CD14-positive monocyte (primary cell): ENCODE results near the gene ELMOD1. TPM values are rescaled to one million over a fixed set of nuclear protein-coding genes. Genes with fewer than 3 reads are reported as not detected.

ENCODE experiments used
- DNase-seq, 3 donors: peaks; one replicate each; pipeline ENCODE4 v3.0.0-alpha.2; 2011 to 2022
- H2AFZ ChIP-seq: 2 replicates; pipeline ENCODE4 v1.6.0; 2012; ENCODE audit warnings: mild to moderate bottlenecking, low read depth, low read length, inconsistent platforms; ENCODE audit not compliant: insufficient read depth, poor library complexity, severe bottlenecking
- H3K27ac ChIP-seq, 2 donors: 1 replicate in 1 of 2; 2 replicates in 1 of 2; pipeline ENCODE4 v1.5.1; 2012 to 2013; ENCODE audit warnings: low read length in 2 of 2, control low read depth in 1 of 2, inconsistent platforms in 1 of 2, low read depth in 1 of 2, mild to moderate bottlenecking in 1 of 2
- H3K27me3 ChIP-seq, 2 donors: one replicate each; pipeline versions ENCODE4 v1.6.0 to v1.6.1; 2011 to 2013; ENCODE audit warnings: low read length in 2 of 2; ENCODE audit not compliant: control insufficient read depth in 2 of 2, insufficient read depth in 2 of 2
- H3K36me3 ChIP-seq, 2 donors: replicated peaks in 1 of 2; 1 replicate in 1 of 2; 2 replicates in 1 of 2; pipeline versions ENCODE4 v1.5.1 to v1.6.1; 2012 to 2013; ENCODE audit warnings: low read length in 2 of 2, control low read depth in 1 of 2, inconsistent platforms in 1 of 2, mild to moderate bottlenecking in 1 of 2; ENCODE audit not compliant: insufficient read depth in 2 of 2, control insufficient read depth in 1 of 2
- H3K4me1 ChIP-seq, 2 donors: 1 replicate in 1 of 2; 2 replicates in 1 of 2; pipeline versions ENCODE4 v1.5.1 to v1.6.1; 2012 to 2013; ENCODE audit warnings: low read length in 2 of 2, control low read depth in 1 of 2, inconsistent platforms in 1 of 2, mild to moderate bottlenecking in 1 of 2, moderate library complexity in 1 of 2; ENCODE audit not compliant: insufficient read depth in 2 of 2, control insufficient read depth in 1 of 2
- H3K4me2 ChIP-seq: replicated peaks from 2 replicates; pipeline ENCODE3; 2012; ENCODE audit warnings: low read length, moderate library complexity, mild to moderate bottlenecking; ENCODE audit not compliant: poor library complexity, severe bottlenecking; ENCODE audit errors: extremely low read depth
- H3K4me3 ChIP-seq, 3 experiments: fragments of 200-600 bp in 1 of 3; sonication (generic) in 1 of 3; replicated peaks in 1 of 3; 1 replicate in 2 of 3; 2 replicates in 1 of 3; pipeline ENCODE4 v1.5.1; 2011 to 2013; ENCODE audit warnings: low read length in 3 of 3, mild to moderate bottlenecking in 3 of 3, control low read depth in 2 of 3, low read depth in 2 of 3, inconsistent platforms in 1 of 3, moderate library complexity in 1 of 3
- H3K79me2 ChIP-seq: 2 replicates; pipeline ENCODE4 v1.6.0; 2012; ENCODE audit warnings: mild to moderate bottlenecking, control low read depth, inconsistent platforms, low read length, moderate library complexity; ENCODE audit not compliant: insufficient read depth
- H3K9ac ChIP-seq: 2 replicates; pipeline ENCODE4 v1.6.0; 2017; ENCODE audit warnings: low read length, mild to moderate bottlenecking; ENCODE audit not compliant: insufficient read depth, poor library complexity, severe bottlenecking
- H3K9me3 ChIP-seq, 2 donors: replicated peaks in 1 of 2; 1 replicate in 1 of 2; 2 replicates in 1 of 2; pipeline versions ENCODE4 v1.5.1 to v1.6.1; 2012 to 2013; ENCODE audit warnings: low read length in 2 of 2, control low read depth in 1 of 2; ENCODE audit not compliant: control insufficient read depth in 1 of 2, insufficient read depth in 1 of 2
- H4K20me1 ChIP-seq: 2 replicates; pipeline ENCODE4 v1.6.0; 2012; ENCODE audit warnings: mild to moderate bottlenecking, low read length, control low read depth, moderate library complexity; ENCODE audit not compliant: insufficient read depth
- H3K27ac Mint-ChIP-seq, 7 donors: one replicate each; pipeline ENCODE4 v1.8.0; 2020; ENCODE audit warnings: mild to moderate bottlenecking in 7 of 7, mixed read lengths in 7 of 7, moderate library complexity in 6 of 7, inconsistent platforms in 2 of 7
- H3K27me3 Mint-ChIP-seq, 3 donors: one replicate each; pipeline ENCODE4 v1.8.0; 2021 to 2022; ENCODE audit warnings: low read depth in 3 of 3, mild to moderate bottlenecking in 3 of 3, mixed read lengths in 3 of 3, moderate library complexity in 3 of 3, inconsistent platforms in 1 of 3
- H3K36me3 Mint-ChIP-seq, 2 donors: one replicate each; pipeline ENCODE4 v1.8.0; 2020; ENCODE audit warnings: mixed read lengths in 2 of 2, inconsistent platforms in 1 of 2, mild to moderate bottlenecking in 1 of 2
- H3K4me1 Mint-ChIP-seq: one replicate; pipeline ENCODE4 v1.8.0; 2020; ENCODE audit warnings: mild to moderate bottlenecking, mixed read lengths
- H3K4me3 Mint-ChIP-seq, 2 donors: one replicate each; pipeline ENCODE4 v1.8.0; 2020; ENCODE audit warnings: mild to moderate bottlenecking in 2 of 2, mixed read lengths in 2 of 2, moderate library complexity in 1 of 2
- H3K9me3 Mint-ChIP-seq, 7 donors: one replicate each; pipeline ENCODE4 v1.8.0; 2020 to 2022; ENCODE audit warnings: mixed read lengths in 7 of 7, mild to moderate bottlenecking in 6 of 7, moderate library complexity in 6 of 7, inconsistent platforms in 2 of 7
- WGBS: methylation state at CpG from one replicate; pipeline ENCODE4 v1.1.5; 2013; ENCODE audit warnings: missing lambda C conversion rate; ENCODE audit not compliant: insufficient coverage; 5-methylcytosine and 5-hydroxymethylcytosine counted together
- intact Hi-C, 2 donors: fragments of 100-400 bp; cut with micrococcal nuclease; formaldehyde crosslinking; loops; one replicate each; pipeline versions ENCODE4 v1.15.0 to v1.15.1; 2023
- polyA plus RNA-seq, 3 donors: library from polyadenylated mRNA; depleted of rRNA in 1 of 3; unstranded in 2 of 3; stranded (reverse) in 1 of 3; fragments of 300-500 nt in 2 of 3; fragments of >200 nt in 1 of 3; fragmentation: Illumina TruSeq in 2 of 3; gene quantifications; 1 replicate in 2 of 3; 2 replicates in 1 of 3; pipeline ENCODE4 v1.2.3, GENCODE V29; 2012 to 2021
- TF ChIP-seq, protein P1 (sequence below): fragments of 200-600 bp; IDR thresholded peaks from one replicate; pipeline ENCODE4 v1.8.0; 2022; ENCODE audit warnings: antibody characterized with exemption, mild to moderate bottlenecking

Gene ELMOD1
- polyA plus RNA-seq, 3 donors: not detected

DNA sequence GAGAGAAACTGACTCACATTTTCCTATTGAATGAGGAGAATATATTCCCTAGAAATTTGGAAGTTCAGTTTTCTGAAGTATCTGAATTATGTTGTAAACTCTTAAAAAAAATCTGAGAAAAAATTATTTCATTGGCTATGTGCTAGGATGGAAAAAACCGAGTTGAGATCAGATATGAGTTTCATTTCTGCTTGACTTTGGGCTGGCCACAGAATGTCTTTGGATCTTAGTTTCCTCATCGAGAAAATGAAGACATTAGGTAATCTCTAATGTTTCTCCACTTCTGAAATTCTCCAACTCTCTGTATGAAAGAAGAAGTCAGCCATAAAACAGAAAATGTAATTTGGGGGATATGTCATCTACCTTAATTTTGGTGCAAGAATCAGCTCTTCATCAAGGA is 92.1 kb downstream of the ELMOD1 start:
- peak overlapping the region; percentile 23 to 50 for H3K27ac ChIP-seq
- Mint-ChIP-seq H3K9me3 (peaks cover 0 to 6% (median 0%) of the 10 kb centered on the region in 7 donors), H3K27ac (peak overlapping the region in 1 of 7 donors; percentile 85), H3K36me3 (no peaks in the 10 kb centered on the region), H3K4me1 (peaks cover 19% of the 10 kb centered on the region), H3K4me3 (peak overlapping the region in 1 of 2 donors; percentile 41), H3K27me3 (peaks cover 0 to 4% (median 3%) of the 10 kb centered on the region in 3 donors)
- H3K27me3 ChIP-seq: no peaks in the 10 kb centered on the region
- intact Hi-C loops: no loop called here
- H3K9ac ChIP-seq: no peak overlapping the region
- TF ChIP-seq, protein P1, sequence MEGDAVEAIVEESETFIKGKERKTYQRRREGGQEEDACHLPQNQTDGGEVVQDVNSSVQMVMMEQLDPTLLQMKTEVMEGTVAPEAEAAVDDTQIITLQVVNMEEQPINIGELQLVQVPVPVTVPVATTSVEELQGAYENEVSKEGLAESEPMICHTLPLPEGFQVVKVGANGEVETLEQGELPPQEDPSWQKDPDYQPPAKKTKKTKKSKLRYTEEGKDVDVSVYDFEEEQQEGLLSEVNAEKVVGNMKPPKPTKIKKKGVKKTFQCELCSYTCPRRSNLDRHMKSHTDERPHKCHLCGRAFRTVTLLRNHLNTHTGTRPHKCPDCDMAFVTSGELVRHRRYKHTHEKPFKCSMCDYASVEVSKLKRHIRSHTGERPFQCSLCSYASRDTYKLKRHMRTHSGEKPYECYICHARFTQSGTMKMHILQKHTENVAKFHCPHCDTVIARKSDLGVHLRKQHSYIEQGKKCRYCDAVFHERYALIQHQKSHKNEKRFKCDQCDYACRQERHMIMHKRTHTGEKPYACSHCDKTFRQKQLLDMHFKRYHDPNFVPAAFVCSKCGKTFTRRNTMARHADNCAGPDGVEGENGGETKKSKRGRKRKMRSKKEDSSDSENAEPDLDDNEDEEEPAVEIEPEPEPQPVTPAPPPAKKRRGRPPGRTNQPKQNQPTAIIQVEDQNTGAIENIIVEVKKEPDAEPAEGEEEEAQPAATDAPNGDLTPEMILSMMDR: no peak
- WGBS: no CpG with 5 or more reads among the region's 2 CpGs
- H3K79me2 ChIP-seq: no peaks in the 10 kb centered on the region
- no peaks in the 10 kb centered on the region for H3K36me3 ChIP-seq
- peaks cover 21 to 22% of the 10 kb centered on the region in 2 donors for H3K4me1 ChIP-seq
- peak overlapping the region; percentile 21 for H2AFZ ChIP-seq
- peak overlapping the region; percentile 49 for H3K4me2 ChIP-seq
- H3K9me3 ChIP-seq: no peaks in the 10 kb centered on the region
- no peaks in the 10 kb centered on the region for H4K20me1 ChIP-seq
- peak overlapping the region in 1 of 3 experiments; percentile 50 for H3K4me3 ChIP-seq
- DNase-seq: peak in 2 of 3 donors; percentile 12 to 40

DNA sequence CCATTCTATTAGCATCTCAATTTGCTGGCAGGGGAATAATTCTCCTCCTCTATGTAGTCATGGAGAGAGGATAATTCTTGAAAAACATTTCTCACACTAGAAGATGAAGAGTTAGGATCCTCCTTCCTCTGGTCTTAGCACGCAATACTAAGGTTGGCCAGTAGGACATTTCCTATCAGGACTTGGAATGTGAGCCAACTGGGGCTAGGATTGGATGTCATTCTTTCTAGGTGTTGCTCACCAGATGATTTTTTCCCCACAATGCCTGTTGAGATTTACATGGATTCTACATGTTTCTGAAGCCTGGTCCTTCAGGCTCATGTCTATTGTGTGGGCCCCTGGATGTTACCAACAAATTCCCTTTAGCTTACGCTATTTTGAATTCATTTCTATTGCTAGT is 92.9 kb downstream of the ELMOD1 start:
- no peak overlapping the region for H3K27ac Mint-ChIP-seq
- Histone ChIP-seq H3K4me3 (no peak overlapping the region), H3K79me2 (no peaks in the 10 kb centered on the region), H3K27me3 (no peaks in the 10 kb centered on the region), H3K4me2 (no peak overlapping the region), H2AFZ (no peak overlapping the region), H3K9ac (no peak overlapping the region), H3K36me3 (no peaks in the 10 kb centered on the region), H3K4me1 (peaks cover 21 to 22% of the 10 kb centered on the region in 2 donors), H3K9me3 (no peaks in the 10 kb centered on the region), H4K20me1 (no peaks in the 10 kb centered on the region), H3K27ac (no peak overlapping the region)
- intact Hi-C loops: no loop called here
- H3K4me3 Mint-ChIP-seq: no peak overlapping the region
- DNase-seq: no peak
- H3K9me3 Mint-ChIP-seq: peaks cover 0 to 6% (median 0%) of the 10 kb centered on the region in 7 donors
- peaks cover 19% of the 10 kb centered on the region for H3K4me1 Mint-ChIP-seq
- H3K27me3 Mint-ChIP-seq: peaks cover 0 to 3% (median under 1%) of the 10 kb centered on the region in 3 donors
- TF ChIP-seq, protein P1: peak; percentile 38
- no CpG with 5 or more reads among the region's 2 CpGs for WGBS
- no peaks in the 10 kb centered on the region for H3K36me3 Mint-ChIP-seq
